Endodermal cell (in vitro differentiated cells): ENCODE results near the gene FHAD1. TPM values are rescaled to one million over a fixed set of nuclear protein-coding genes. Genes with fewer than 3 reads are reported as not detected.
A peak's percentile ranks its signal among the peaks of the same experiment; 100 is the strongest.

Experiments
- DNase-seq: peaks from one replicate; pipeline ENCODE4 v3.0.0-alpha.2; 2017
- H3K27ac ChIP-seq: 2 replicates; pipeline ENCODE4 v1.5.1; 2013; ENCODE audit warnings: mild to moderate bottlenecking, low read depth, low read length, moderate library complexity
- H3K27me3 ChIP-seq: 2 replicates; pipeline ENCODE4 v1.6.1; 2013; ENCODE audit warnings: mild to moderate bottlenecking, low read length, moderate library complexity; ENCODE audit not compliant: insufficient read depth, control insufficient read depth, poor library complexity, severe bottlenecking
- H3K36me3 ChIP-seq: 2 replicates; pipeline ENCODE4 v1.7.0; 2013; ENCODE audit warnings: mild to moderate bottlenecking, low read length, moderate library complexity; ENCODE audit not compliant: control insufficient read depth, insufficient read depth
- H3K4me1 ChIP-seq: one replicate; pipeline ENCODE4 v1.7.0; 2013; ENCODE audit warnings: low read length; ENCODE audit not compliant: control insufficient read depth, insufficient read depth
- H3K4me3 ChIP-seq: 2 replicates; pipeline ENCODE4 v1.5.1; 2013; ENCODE audit warnings: mild to moderate bottlenecking, low read length, moderate library complexity
- H3K9ac ChIP-seq: 2 replicates; pipeline ENCODE4 v1.6.1; 2013; ENCODE audit warnings: mild to moderate bottlenecking, low read length, moderate library complexity; ENCODE audit not compliant: poor library complexity, severe bottlenecking; ENCODE audit errors: extremely low read depth
- H3K9me3 ChIP-seq: 2 replicates; pipeline ENCODE4 v1.6.1; 2013; ENCODE audit warnings: mild to moderate bottlenecking, low read length, moderate library complexity; ENCODE audit not compliant: control insufficient read depth
- H3K27ac Mint-ChIP-seq: 2 replicates; pipeline ENCODE4 v1.8.0; 2020; ENCODE audit warnings: mixed read lengths
- H3K27me3 Mint-ChIP-seq: 2 replicates; pipeline ENCODE4 v1.8.0; 2021; ENCODE audit warnings: mild to moderate bottlenecking, mixed read lengths; ENCODE audit not compliant: insufficient read depth
- H3K36me3 Mint-ChIP-seq: 2 replicates; pipeline ENCODE4 v1.8.0; 2020; ENCODE audit warnings: low read depth, mixed read lengths
- H3K4me1 Mint-ChIP-seq: 2 replicates; pipeline ENCODE4 v1.8.0; 2020; ENCODE audit warnings: mixed read lengths
- H3K4me3 Mint-ChIP-seq: 2 replicates; pipeline ENCODE4 v1.8.0; 2020; ENCODE audit warnings: mild to moderate bottlenecking, moderate library complexity, mixed read lengths
- H3K9me3 Mint-ChIP-seq: 2 replicates; pipeline ENCODE4 v1.8.0; 2020; ENCODE audit warnings: mild to moderate bottlenecking, mixed read lengths
- CTCF ChIP-seq: fragments of 200-600 bp; sonication (generic); conservative IDR thresholded peaks from 2 replicates; pipeline ENCODE4 v1.5.0; 2021; ENCODE audit warnings: antibody characterized with exemption, mild to moderate bottlenecking
- WGBS, 2 experiments: methylation state at CpG; one replicate each; pipeline versions ENCODE4 v1.1.5 to v1.1.7; 2013; ENCODE audit warnings: missing lambda C conversion rate in 2 of 2, mixed read lengths in 1 of 2; ENCODE audit not compliant: insufficient coverage in 1 of 2, insufficient read length in 1 of 2; 5-methylcytosine and 5-hydroxymethylcytosine counted together
- total RNA-seq, 2 donors: library from RNA; stranded (reverse); fragmentation: NEBNext Ultra II Directional in 1 of 2; extraction: Animal tissue kit (Norgen Biotek cat#: 25700) in 1 of 2; gene quantifications; 2 replicates in 1 of 2; 3 replicates in 1 of 2; pipeline ENCODE4 v1.2.1, GENCODE V29; 2021

The FHAD1 gene
- total RNA-seq, 2 donors from 2014 or later: 2.9 to 3.6 TPM

GRCh38 chr1:15328351-15329103 is 81.5 kb downstream of the FHAD1 start:
- H3K27ac ChIP-seq: no peak overlapping the region
- Mint-ChIP-seq H3K4me1 (peaks cover 8% of the 10 kb centered on the region), H3K27me3 (peaks cover 4% of the 10 kb centered on the region), H3K9me3 (no peaks in the 10 kb centered on the region), H3K27ac (no peak overlapping the region), H3K4me3 (no peak overlapping the region), H3K36me3 (no peaks in the 10 kb centered on the region)
- H3K4me1 ChIP-seq: no peaks in the 10 kb centered on the region
- H3K9ac ChIP-seq: no peak overlapping the region
- no peaks in the 10 kb centered on the region for H3K27me3 ChIP-seq
- no peaks in the 10 kb centered on the region for H3K9me3 ChIP-seq
- no peak for TF ChIP-seq CTCF
- DNase-seq: peak; percentile 42
- no peak overlapping the region for H3K4me3 ChIP-seq
- WGBS, 2 experiments: 90 to 97% methylated on average over 15 to 18 of the region's 18 CpGs
- no peaks in the 10 kb centered on the region for H3K36me3 ChIP-seq

GRCh38 chr1:15329104-15329820 is 82.2 kb downstream of the FHAD1 start:
- Mint-ChIP-seq H3K36me3 (no peaks in the 10 kb centered on the region), H3K4me3 (no peak overlapping the region), H3K4me1 (peaks cover 7% of the 10 kb centered on the region), H3K27me3 (peaks cover 2% of the 10 kb centered on the region), H3K27ac (no peak overlapping the region), H3K9me3 (no peaks in the 10 kb centered on the region)
- no peaks in the 10 kb centered on the region for H3K27me3 ChIP-seq
- no peaks in the 10 kb centered on the region for H3K36me3 ChIP-seq
- H3K9ac ChIP-seq: no peak overlapping the region
- 91 to 92% methylated on average over 19 to 21 of the region's 21 CpGs for WGBS, 2 experiments
- no peaks in the 10 kb centered on the region for H3K9me3 ChIP-seq
- TF ChIP-seq CTCF: peak; percentile 27
- H3K4me3 ChIP-seq: no peak overlapping the region
- DNase-seq: peak; percentile 39
- no peaks in the 10 kb centered on the region for H3K4me1 ChIP-seq
- H3K27ac ChIP-seq: no peak overlapping the region

- Histone ChIP-seq H3K27me3 (no peaks in the 10 kb centered on the region), H3K4me1 (no peaks in the 10 kb centered on the region), H3K9me3 (no peaks in the 10 kb centered on the region), H3K4me3 (no peak overlapping the region), H3K9ac (no peak overlapping the region), H3K27ac (no peak overlapping the region), H3K36me3 (no peaks in the 10 kb centered on the region)
- Mint-ChIP-seq H3K9me3 (no peaks in the 10 kb centered on the region), H3K27ac (no peak overlapping the region), H3K27me3 (peaks cover 5% of the 10 kb centered on the region), H3K36me3 (no peaks in the 10 kb centered on the region), H3K4me1 (no peaks in the 10 kb centered on the region), H3K4me3 (no peak overlapping the region)
- WGBS, 2 experiments: 96 to 100% methylated on average over 6 to 8 of the region's 8 CpGs
- no peak for TF ChIP-seq CTCF
- DNase-seq: no peak
Observed at GRCh38 chr1:15330028-15330427, 83.0 kb downstream of the FHAD1 start.
